Endothelial cell of umbilical vein (primary cell): ENCODE data around the gene LIPI. TPM values are rescaled to one million over a fixed set of nuclear protein-coding genes. Genes with fewer than 3 reads are reported as not detected.

Experiments
- BruUV-seq: library from RNA; stranded (reverse); fragments of 400-500 nt; replicated peaks from 2 replicates; lab custom pipeline; 2021; lab: Mats Ljungman, UMichigan
- CTCF ChIA-PET: fragments of 300-600, 350-600 bp; sonication (Branson Sonifier 250); formaldehyde crosslinking; loops from one replicate; lab custom pipeline; 2021; ENCODE audit warnings: antibody characterized with exemption, inconsistent platforms; lab: Charles Lee
- POLR2A ChIA-PET: fragments of 300-600, 350-600 bp; sonication (Branson Sonifier 250); formaldehyde crosslinking; loops from one replicate; lab custom pipeline; 2021; ENCODE audit warnings: antibody characterized with exemption, inconsistent platforms; lab: Charles Lee
- DNase-seq: peaks from one replicate; pipeline ENCODE4 v3.0.0-alpha.2; 2011; ENCODE audit warnings: low read depth, low spot score
- FAIRE-seq: peaks from 2 replicates; lab custom pipeline; 2011; peaks lifted over from hg19 to GRCh38; lab: Jason Lieb, UNC
- H2AFZ ChIP-seq: 2 replicates; pipeline ENCODE4 v1.6.0; 2012; ENCODE audit warnings: low read depth, low read length, control low read depth, inconsistent platforms
- H3K27ac ChIP-seq: 2 replicates; pipeline ENCODE4 v1.5.1; 2011; ENCODE audit warnings: low read depth, mild to moderate bottlenecking, control low read depth, low read length, moderate library complexity; ENCODE audit not compliant: insufficient read depth
- H3K27me3 ChIP-seq, 2 experiments: 2 replicates each; pipeline versions ENCODE4 v1.6.0 to v1.6.1; 2011; ENCODE audit warnings: low read length in 2 of 2, mixed read lengths in 1 of 2; ENCODE audit not compliant: control insufficient read depth in 2 of 2, insufficient read depth in 2 of 2
- H3K36me3 ChIP-seq, 2 experiments: 2 replicates in 1 of 2; 3 replicates in 1 of 2; pipeline ENCODE4 v1.5.1; 2011; ENCODE audit warnings: low read length in 2 of 2, mild to moderate bottlenecking in 1 of 2, moderate library complexity in 1 of 2; ENCODE audit not compliant: control insufficient read depth in 2 of 2, insufficient read depth in 2 of 2; ENCODE audit errors: extremely low read depth in 1 of 2
- H3K4me1 ChIP-seq: 3 replicates; pipeline ENCODE4 v1.5.1; 2011; ENCODE audit warnings: mild to moderate bottlenecking, low read length; ENCODE audit not compliant: control insufficient read depth, insufficient read depth; ENCODE audit errors: extremely low read depth
- H3K4me2 ChIP-seq: 2 replicates; pipeline ENCODE4 v1.6.1; 2011; ENCODE audit warnings: low read length, control low read depth, mixed read lengths; ENCODE audit not compliant: insufficient read depth
- H3K4me3 ChIP-seq, 3 experiments: fragments of 200-600 bp in 1 of 3; sonication (generic), shearing (Covaris generic) in 1 of 3; replicated peaks in 1 of 3; 2 replicates each; pipeline ENCODE4 v1.5.1; 2011 to 2016; ENCODE audit warnings: control low read depth in 3 of 3, low read length in 3 of 3, mild to moderate bottlenecking in 2 of 3, inconsistent platforms in 1 of 3, low read depth in 1 of 3, moderate library complexity in 1 of 3; ENCODE audit not compliant: insufficient read depth in 1 of 3
- H3K79me2 ChIP-seq: 2 replicates; pipeline ENCODE4 v1.6.0; 2012; ENCODE audit warnings: low read length, inconsistent platforms; ENCODE audit not compliant: control insufficient read depth, insufficient read depth
- H3K9ac ChIP-seq: replicated peaks from 2 replicates; pipeline ENCODE3; 2011; ENCODE audit warnings: low read length, control low read depth; ENCODE audit not compliant: insufficient read depth; ENCODE audit errors: extremely low read depth
- H3K9me1 ChIP-seq: replicated peaks from 3 replicates; pipeline ENCODE4 v1.6.0; 2011; ENCODE audit warnings: mild to moderate bottlenecking, low read length; ENCODE audit not compliant: control insufficient read depth, insufficient read depth; ENCODE audit errors: extremely low read depth
- H3K9me3 ChIP-seq: replicated peaks from 2 replicates; pipeline ENCODE4 v1.5.1; 2012; ENCODE audit warnings: low read length, inconsistent platforms; ENCODE audit not compliant: control insufficient read depth, insufficient read depth
- H4K20me1 ChIP-seq: replicated peaks from 2 replicates; pipeline ENCODE3; 2011; ENCODE audit warnings: mild to moderate bottlenecking, low read length; ENCODE audit not compliant: control insufficient read depth, insufficient read depth; ENCODE audit errors: extremely low read depth
- EZH2 ChIP-seq: IDR thresholded peaks from 2 replicates; pipeline ENCODE4 v1.6.1; 2012; ENCODE audit warnings: borderline replicate concordance, low read depth, mild to moderate bottlenecking, moderate library complexity, low read length, inconsistent platforms; ENCODE audit not compliant: severe bottlenecking
- FOS ChIP-seq: IDR thresholded peaks from 2 replicates; pipeline ENCODE4 v1.6.1; 2011; ENCODE audit warnings: mild to moderate bottlenecking, low read length, moderate library complexity, borderline replicate concordance; ENCODE audit not compliant: insufficient read depth
- GATA2 ChIP-seq: IDR thresholded peaks from 2 replicates; pipeline ENCODE4 v1.7.0; 2011; ENCODE audit warnings: low read depth, mild to moderate bottlenecking, moderate library complexity, mixed read lengths, low read length; ENCODE audit not compliant: insufficient read length, insufficient read depth
- JUN ChIP-seq: IDR thresholded peaks from 2 replicates; pipeline ENCODE4 v1.6.1; 2011; ENCODE audit warnings: borderline replicate concordance, low read depth; ENCODE audit not compliant: insufficient read length, insufficient read depth
- MYC ChIP-seq: IDR thresholded peaks from one replicate; pipeline ENCODE4 v1.6.1; 2011; ENCODE audit warnings: mild to moderate bottlenecking, low read depth, low read length
- POLR2A ChIP-seq: IDR thresholded peaks from 2 replicates; pipeline ENCODE4 v1.6.1; 2012; ENCODE audit warnings: low read depth, mild to moderate bottlenecking, control low read depth, low read length
- POLR2AphosphoS5 ChIP-seq: IDR thresholded peaks from 2 replicates; pipeline ENCODE4 v1.6.1; 2012; ENCODE audit warnings: low read depth, mild to moderate bottlenecking, control low read depth, low read length, moderate library complexity; ENCODE audit not compliant: insufficient read depth
- dilution Hi-C: fragments of 300-500 bp; cut with MboI; formaldehyde crosslinking; loops from one replicate; pipeline ENCODE4 v1.15.0; 2019; ENCODE audit warnings: low sequenced_read_pairs; ENCODE audit not compliant: extremely low pct_ligation_motif_present
- intact Hi-C: fragments of 100-400 bp; cut with micrococcal nuclease; formaldehyde crosslinking; loops from one replicate; pipeline ENCODE4 v1.10.0; 2022
- polyA plus RNA-seq, 4 experiments: library from polyadenylated mRNA; depleted of rRNA in 3 of 4; stranded (reverse) in 3 of 4; unstranded in 1 of 4; fragments of >200 nt; gene quantifications; 2 replicates each; pipeline versions ENCODE4 v1.2.1 to v1.2.3, GENCODE V29; 2011 to 2012; ENCODE audit warnings: missing spikeins in 1 of 4
- total RNA-seq: library from RNA; stranded (reverse); gene quantifications from 2 replicates; pipeline ENCODE4 v1.2.3, GENCODE V29; 2021
- TF ChIP-seq, protein P1 (sequence below): IDR thresholded peaks from 2 replicates; pipeline ENCODE4 v1.6.1; 2011; ENCODE audit not compliant: insufficient read depth, insufficient read length
- TF ChIP-seq, protein P2 (sequence below), 2 donors: IDR thresholded peaks; 1 replicate in 1 of 2; 2 replicates in 1 of 2; pipeline ENCODE4 v1.5.1; 2011; ENCODE audit warnings: low read length in 2 of 2, mild to moderate bottlenecking in 2 of 2, moderate library complexity in 2 of 2, control low read depth in 1 of 2, inconsistent platforms in 1 of 2, low read depth in 1 of 2; ENCODE audit not compliant: insufficient read depth in 1 of 2; ENCODE audit errors: extremely low read depth in 1 of 2

The LIPI gene
- total and polyA plus RNA-seq, 2 donors (not counting 3 experiments of a cell fraction or from before 2014, with no cell fraction given), result not detected

DNA sequence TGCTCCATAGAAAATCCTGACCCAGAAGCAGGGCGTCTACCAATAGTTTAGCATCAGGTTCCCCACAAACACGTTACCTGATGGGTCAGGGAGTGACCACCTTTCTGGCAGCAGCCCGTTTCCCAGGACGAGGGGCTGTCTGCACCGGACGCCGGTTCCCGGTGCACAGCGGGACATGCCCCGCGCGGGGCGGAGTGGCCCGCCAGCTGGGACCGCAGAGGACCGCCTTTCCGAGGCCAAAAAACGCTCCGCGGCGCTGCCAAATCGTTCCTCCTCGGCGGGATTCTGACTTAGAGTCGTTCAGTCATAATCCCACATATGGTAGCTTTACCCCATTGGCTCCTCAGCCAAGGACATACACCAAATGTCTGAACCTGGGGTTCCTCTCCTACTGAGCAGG is 126.1 kb downstream of the LIPI start:
- CTCF ChIA-PET, result no interaction called here
- TF ChIP-seq, protein P1, sequence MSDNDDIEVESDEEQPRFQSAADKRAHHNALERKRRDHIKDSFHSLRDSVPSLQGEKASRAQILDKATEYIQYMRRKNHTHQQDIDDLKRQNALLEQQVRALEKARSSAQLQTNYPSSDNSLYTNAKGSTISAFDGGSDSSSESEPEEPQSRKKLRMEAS, result no peak
- TF ChIP-seq EZH2, result no peak
- no peak for TF ChIP-seq MYC
- TF ChIP-seq FOS, result no peak
- TF ChIP-seq POLR2AphosphoS5, result no peak
- TF ChIP-seq GATA2, result no peak
- TF ChIP-seq, protein P2, sequence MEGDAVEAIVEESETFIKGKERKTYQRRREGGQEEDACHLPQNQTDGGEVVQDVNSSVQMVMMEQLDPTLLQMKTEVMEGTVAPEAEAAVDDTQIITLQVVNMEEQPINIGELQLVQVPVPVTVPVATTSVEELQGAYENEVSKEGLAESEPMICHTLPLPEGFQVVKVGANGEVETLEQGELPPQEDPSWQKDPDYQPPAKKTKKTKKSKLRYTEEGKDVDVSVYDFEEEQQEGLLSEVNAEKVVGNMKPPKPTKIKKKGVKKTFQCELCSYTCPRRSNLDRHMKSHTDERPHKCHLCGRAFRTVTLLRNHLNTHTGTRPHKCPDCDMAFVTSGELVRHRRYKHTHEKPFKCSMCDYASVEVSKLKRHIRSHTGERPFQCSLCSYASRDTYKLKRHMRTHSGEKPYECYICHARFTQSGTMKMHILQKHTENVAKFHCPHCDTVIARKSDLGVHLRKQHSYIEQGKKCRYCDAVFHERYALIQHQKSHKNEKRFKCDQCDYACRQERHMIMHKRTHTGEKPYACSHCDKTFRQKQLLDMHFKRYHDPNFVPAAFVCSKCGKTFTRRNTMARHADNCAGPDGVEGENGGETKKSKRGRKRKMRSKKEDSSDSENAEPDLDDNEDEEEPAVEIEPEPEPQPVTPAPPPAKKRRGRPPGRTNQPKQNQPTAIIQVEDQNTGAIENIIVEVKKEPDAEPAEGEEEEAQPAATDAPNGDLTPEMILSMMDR (IDR thresholded peaks at IDR 0.05; ENCODE audit: extremely low read depth in 1 of 2, insufficient read depth in 1 of 2, low read depth in 1 of 2, low read length in 2 of 2), result no peak
- TF ChIP-seq POLR2A, result no peak
- TF ChIP-seq JUN, result no peak
- DNase-seq (no peak), FAIRE-seq (no peak)
- H3K9ac ChIP-seq, result no peak overlapping the region
- POLR2A ChIA-PET, result no interaction called here
- H3K27ac ChIP-seq, result no peak overlapping the region
- dilution Hi-C loops, result no loop called here
- H3K27me3 ChIP-seq, result no peaks in the 10 kb centered on the region
- no peaks in the 10 kb centered on the region for H3K9me1 ChIP-seq
- no peaks in the 10 kb centered on the region for H3K4me1 ChIP-seq
- H3K4me2 ChIP-seq, result no peak overlapping the region
- no TSS peak for BruUV-seq
- H3K36me3 ChIP-seq, result no peaks in the 10 kb centered on the region
- H3K79me2 ChIP-seq, result no peaks in the 10 kb centered on the region
- H4K20me1 ChIP-seq, result no peaks in the 10 kb centered on the region
- no peak overlapping the region for H3K4me3 ChIP-seq
- peaks cover 4% of the 10 kb centered on the region for H3K9me3 ChIP-seq
- intact Hi-C loops, result no loop called here
- no peak overlapping the region for H2AFZ ChIP-seq
